Transverse colon (tissue), 4 donors: ENCODE measurements around the gene CNIH4. TPM values are rescaled to one million over a fixed set of nuclear protein-coding genes. Genes with fewer than 3 reads are reported as not detected.

ENCODE experiments used
- DNase-seq: peaks from one replicate; pipeline ENCODE4 v3.0.0-alpha.2; 2019
- H3K27ac ChIP-seq, 4 donors: fragments of 200-600 bp; sonication (generic); 2 replicates each; pipeline ENCODE4 v1.5.1; 2016 to 2018; ENCODE audit warnings: inconsistent platforms in 4 of 4
- H3K27me3 ChIP-seq: fragments of 200-600 bp; sonication (generic); 2 replicates; pipeline ENCODE4 v1.5.1; 2017; ENCODE audit warnings: inconsistent platforms
- H3K36me3 ChIP-seq, 4 donors: fragments of 200-600 bp; sonication (generic); 2 replicates each; pipeline ENCODE4 v1.5.1; 2017 to 2019; ENCODE audit warnings: inconsistent platforms in 4 of 4
- H3K4me1 ChIP-seq, 4 donors: fragments of 200-600 bp; sonication (generic); 2 replicates each; pipeline ENCODE4 v1.5.1; 2017 to 2020; ENCODE audit warnings: inconsistent platforms in 4 of 4
- H3K4me3 ChIP-seq, 4 donors: fragments of 200-600 bp; sonication (generic); 1 replicate in 1 of 4; 2 replicates in 3 of 4; pipeline versions ENCODE4 v1.5.1 to v1.6.1; 2017 to 2019; ENCODE audit warnings: inconsistent platforms in 4 of 4
- H3K9me3 ChIP-seq, 2 donors: fragments of 200-600 bp; sonication (generic); 2 replicates each; pipeline ENCODE4 v1.5.1; 2017 to 2019; ENCODE audit warnings: inconsistent platforms in 2 of 2
- EP300 ChIP-seq: sonication (generic); formaldehyde crosslinking; IDR thresholded peaks from one replicate; pipeline ENCODE4 v1.6.1; 2017; ENCODE audit warnings: antibody characterized with exemption, low read depth
- POLR2A ChIP-seq: fragments of 450-650 bp; IDR thresholded peaks from one replicate; pipeline ENCODE4 v1.6.1; 2016; ENCODE audit warnings: antibody characterized with exemption, mild to moderate bottlenecking, moderate library complexity
- POLR2AphosphoS5 ChIP-seq, 3 donors: sonication (generic); formaldehyde crosslinking; IDR thresholded peaks; one replicate each; pipeline ENCODE4 v1.6.1; 2016; ENCODE audit warnings: antibody characterized with exemption in 3 of 3
- WGBS, 2 donors: methylation state at CpG; one replicate each; pipeline ENCODE4 v1.1.5; 2018; ENCODE audit warnings: low coverage in 1 of 2; 5-methylcytosine and 5-hydroxymethylcytosine counted together
- in situ Hi-C, 4 donors: fragments of 200-750 bp; cut with MboI; loops; one replicate each; pipeline versions ENCODE4 v1.15.0 to v1.15.1; 2017; ENCODE audit warnings: low sequenced_read_pairs in 3 of 4, low pct_ligation_motif_present in 1 of 4, low pct_unique_long_range_greater_than_20kb in 1 of 4
- intact Hi-C: fragments of 100-400 bp; cut with DNase I; formaldehyde crosslinking; loops from one replicate; pipeline ENCODE4 v1.15.1; 2023; ENCODE audit warnings: low total_unique reads
- total RNA-seq, 4 donors: library from RNA; depleted of rRNA; stranded (reverse); fragments of >200 nt; gene quantifications; one replicate each; pipeline ENCODE4 v1.1.0, GENCODE V29; 2016
- TF ChIP-seq, protein P1 (sequence below), 5 experiments: fragments of 200-600 bp in 3 of 5; fragments of 450-650 bp in 2 of 5; sonication (generic) in 3 of 5; IDR thresholded peaks; 1 replicate in 2 of 5; 2 replicates in 3 of 5; pipeline ENCODE4 v1.5.1; 2016 to 2017; ENCODE audit warnings: antibody characterized with exemption in 5 of 5, inconsistent platforms in 3 of 5, mild to moderate bottlenecking in 2 of 5, moderate library complexity in 1 of 5

Gene CNIH4
- total RNA-seq, 4 donors from 2014 or later: 33.0 to 48.7 (median 42.0) TPM

- intact Hi-C loops (no loop called here), in situ Hi-C loops (no loop called here)
- H3K27ac ChIP-seq: no peak overlapping the region
- no peak for DNase-seq
- H3K4me1 ChIP-seq: no peaks in the 10 kb centered on the region
- 84 to 87% methylated on average over 3 of the region's 3 CpGs for WGBS, 2 donors
- H3K9me3 ChIP-seq: no peaks in the 10 kb centered on the region
- peaks cover 0 to 77% (median 35%) of the 10 kb centered on the region in 4 donors for H3K36me3 ChIP-seq
- no peak overlapping the region for H3K4me3 ChIP-seq
- H3K27me3 ChIP-seq: no peaks in the 10 kb centered on the region
- no peak for TF ChIP-seq POLR2A
- TF ChIP-seq EP300: no peak
- TF ChIP-seq, protein P1, sequence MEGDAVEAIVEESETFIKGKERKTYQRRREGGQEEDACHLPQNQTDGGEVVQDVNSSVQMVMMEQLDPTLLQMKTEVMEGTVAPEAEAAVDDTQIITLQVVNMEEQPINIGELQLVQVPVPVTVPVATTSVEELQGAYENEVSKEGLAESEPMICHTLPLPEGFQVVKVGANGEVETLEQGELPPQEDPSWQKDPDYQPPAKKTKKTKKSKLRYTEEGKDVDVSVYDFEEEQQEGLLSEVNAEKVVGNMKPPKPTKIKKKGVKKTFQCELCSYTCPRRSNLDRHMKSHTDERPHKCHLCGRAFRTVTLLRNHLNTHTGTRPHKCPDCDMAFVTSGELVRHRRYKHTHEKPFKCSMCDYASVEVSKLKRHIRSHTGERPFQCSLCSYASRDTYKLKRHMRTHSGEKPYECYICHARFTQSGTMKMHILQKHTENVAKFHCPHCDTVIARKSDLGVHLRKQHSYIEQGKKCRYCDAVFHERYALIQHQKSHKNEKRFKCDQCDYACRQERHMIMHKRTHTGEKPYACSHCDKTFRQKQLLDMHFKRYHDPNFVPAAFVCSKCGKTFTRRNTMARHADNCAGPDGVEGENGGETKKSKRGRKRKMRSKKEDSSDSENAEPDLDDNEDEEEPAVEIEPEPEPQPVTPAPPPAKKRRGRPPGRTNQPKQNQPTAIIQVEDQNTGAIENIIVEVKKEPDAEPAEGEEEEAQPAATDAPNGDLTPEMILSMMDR (IDR thresholded peaks at IDR 0.05): no peak
- no peak for TF ChIP-seq POLR2AphosphoS5 (IDR thresholded peaks at IDR 0.05)
Measured at GRCh38 chr1:224393294-224393693, 36.6 kb downstream of the CNIH4 start.

GRCh38 chr1:224399887-224400286 lies 43.2 kb downstream of the CNIH4 start:
- intact Hi-C loops (no loop called here), in situ Hi-C loops (no loop called here)
- Histone ChIP-seq H3K27me3 (no peaks in the 10 kb centered on the region), H3K4me1 (peaks cover 0 to 10% (median 1%) of the 10 kb centered on the region in 4 donors), H3K36me3 (peaks cover 0 to 76% (median 29%) of the 10 kb centered on the region in 4 donors), H3K4me3 (no peak overlapping the region), H3K9me3 (no peaks in the 10 kb centered on the region), H3K27ac (no peak overlapping the region)
- TF ChIP-seq POLR2A (no peak), POLR2AphosphoS5 (IDR thresholded peaks at IDR 0.05) (no peak), EP300 (no peak)
- TF ChIP-seq, protein P1 (IDR thresholded peaks at IDR 0.05): no peak
- WGBS, 2 donors: 43 to 53% methylated on average over 1 of the region's 1 CpG
- no peak for DNase-seq

DNA sequence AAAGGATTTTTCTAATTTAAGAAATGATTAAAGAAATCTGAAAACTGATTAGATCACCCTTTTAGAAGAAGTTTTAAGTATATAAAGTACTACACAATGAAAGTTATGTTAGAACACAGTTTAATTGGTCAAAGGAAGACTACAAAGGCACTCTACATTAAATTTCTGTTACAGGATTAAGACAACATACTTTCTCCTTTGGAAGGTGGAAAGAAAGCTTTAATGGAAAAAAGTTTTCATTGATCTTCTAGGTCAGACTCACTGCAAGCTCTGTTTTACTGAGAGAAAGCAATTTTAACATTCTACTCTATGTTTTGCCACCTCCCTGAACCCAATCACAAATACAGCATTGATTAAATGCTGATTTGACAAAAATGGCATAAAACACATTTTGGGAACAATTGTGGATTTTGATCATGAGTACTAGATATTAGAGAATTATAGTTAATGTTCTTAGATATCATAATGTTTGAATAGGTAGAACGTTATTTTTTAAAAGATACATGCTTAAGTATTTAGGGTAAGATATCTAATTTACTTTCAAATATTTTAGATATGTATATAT lies 45.9 kb downstream of the CNIH4 start:
- in situ Hi-C loops: no loop called here
- no peak overlapping the region for H3K4me3 ChIP-seq
- H3K4me1 ChIP-seq: peaks cover 0 to 10% (median 1%) of the 10 kb centered on the region in 4 donors
- H3K9me3 ChIP-seq: no peaks in the 10 kb centered on the region
- DNase-seq: no peak
- no peaks in the 10 kb centered on the region for H3K27me3 ChIP-seq
- no peak overlapping the region for H3K27ac ChIP-seq
- intact Hi-C loops: no loop called here
- H3K36me3 ChIP-seq: peaks cover 0 to 78% (median 25%) of the 10 kb centered on the region in 4 donors
- TF ChIP-seq POLR2A (no peak), POLR2AphosphoS5 (IDR thresholded peaks at IDR 0.05) (no peak), EP300 (no peak)
- TF ChIP-seq, protein P1 (IDR thresholded peaks at IDR 0.05): no peak
- WGBS, 2 donors: 82 to 88% methylated on average over 1 of the region's 1 CpG

DNA sequence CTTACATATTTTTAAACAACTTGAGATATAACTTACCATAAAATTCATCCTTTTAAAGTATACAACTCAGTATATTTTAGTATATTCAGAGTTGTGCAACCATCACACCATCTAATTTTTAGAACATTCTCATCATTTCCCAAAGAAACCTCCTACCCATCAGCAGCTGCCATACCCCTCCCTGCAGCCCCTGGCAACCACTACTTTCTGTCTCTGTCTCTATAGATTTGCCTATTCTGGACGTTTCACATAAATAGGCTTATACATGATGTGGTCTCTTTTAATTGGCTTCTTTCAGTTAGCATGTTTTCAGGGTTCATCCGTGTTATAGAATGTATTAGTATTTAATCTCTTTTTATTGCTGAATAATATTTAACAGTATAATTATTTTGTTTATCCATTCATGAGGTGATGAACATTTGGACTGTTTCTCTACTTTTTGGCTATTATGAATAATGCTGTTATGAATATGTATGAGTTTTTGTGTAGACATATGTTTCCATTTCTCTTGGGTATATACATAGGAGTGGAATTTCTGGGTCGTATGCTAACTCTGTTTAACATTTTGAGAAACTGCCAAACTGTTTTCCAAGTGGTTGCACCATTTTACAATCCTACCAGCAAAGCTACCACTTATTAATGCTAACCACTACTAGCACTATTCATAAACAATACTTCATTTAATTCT lies 48.4 kb downstream of the CNIH4 start:
- H3K27ac ChIP-seq: no peak overlapping the region
- H3K36me3 ChIP-seq: peaks cover 0 to 74% (median 29%) of the 10 kb centered on the region in 4 donors
- no peaks in the 10 kb centered on the region for H3K27me3 ChIP-seq
- intact Hi-C loops: no loop called here
- WGBS, 2 donors: 72 to 79% methylated on average over 3 of the region's 3 CpGs
- H3K4me3 ChIP-seq: no peak overlapping the region
- in situ Hi-C loops: no loop called here
- no peak for DNase-seq
- H3K4me1 ChIP-seq: peaks cover 0 to 3% (median 0%) of the 10 kb centered on the region in 4 donors
- H3K9me3 ChIP-seq: no peaks in the 10 kb centered on the region
- TF ChIP-seq, protein P1 (IDR thresholded peaks at IDR 0.05): no peak
- TF ChIP-seq POLR2A: no peak
- TF ChIP-seq EP300: no peak
- TF ChIP-seq POLR2AphosphoS5 (IDR thresholded peaks at IDR 0.05): no peak
